Measurements from ENCODE around the gene ZFY.

DNA sequence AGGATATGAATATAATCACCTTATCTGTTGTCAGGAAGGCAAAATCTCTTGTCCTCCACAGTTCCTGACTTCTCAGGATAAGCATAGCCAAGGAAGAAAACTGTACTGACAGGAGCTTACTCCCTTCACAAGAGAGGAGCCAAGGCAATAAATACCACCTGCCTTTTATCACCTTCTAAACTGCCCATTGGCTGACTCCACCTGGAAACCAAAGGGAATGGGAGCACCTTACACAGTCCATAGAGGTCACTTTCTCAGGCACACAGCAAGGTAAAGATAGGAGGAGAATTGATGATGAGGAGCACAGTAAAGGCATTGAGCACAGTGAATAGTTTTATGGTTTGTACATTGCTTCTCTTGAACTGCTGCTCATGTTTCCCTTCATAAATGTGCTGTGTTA, 72.8 kb downstream of the ZFY start:
- TF ChIP-seq CTCF (IDR thresholded peaks at IDR 0.05) (no peak), EZH2 (IDR thresholded peaks at IDR 0.05; ENCODE audit: borderline replicate concordance, insufficient read depth, low read depth, low read length, poor library complexity, severe bottlenecking) (no peak)

All from B cell (primary cell).